H1 (cell line): ENCODE measurements around the gene DPH1.

Experiments
- CEBPB ChIP-seq: IDR thresholded peaks from 2 replicates; pipeline ENCODE4 v1.6.1; 2012; ENCODE audit warnings: low read depth, low read length
- KDM1A ChIP-seq: fragments of 200-600, 300-600 bp; sonication (generic); IDR thresholded peaks from 2 replicates; pipeline ENCODE4 v1.7.1; 2016; ENCODE audit warnings: mild to moderate bottlenecking, low read length, borderline replicate concordance
- KDM4A ChIP-seq: IDR thresholded peaks from one replicate; pipeline ENCODE4 v1.7.1; 2012; ENCODE audit warnings: low read depth, mild to moderate bottlenecking, moderate library complexity, low read length, inconsistent platforms; ENCODE audit not compliant: severe bottlenecking
- TCF12 ChIP-seq: IDR thresholded peaks from 2 replicates; pipeline ENCODE4 v1.6.1; 2011; ENCODE audit warnings: low read depth, mild to moderate bottlenecking, low read length

DNA sequence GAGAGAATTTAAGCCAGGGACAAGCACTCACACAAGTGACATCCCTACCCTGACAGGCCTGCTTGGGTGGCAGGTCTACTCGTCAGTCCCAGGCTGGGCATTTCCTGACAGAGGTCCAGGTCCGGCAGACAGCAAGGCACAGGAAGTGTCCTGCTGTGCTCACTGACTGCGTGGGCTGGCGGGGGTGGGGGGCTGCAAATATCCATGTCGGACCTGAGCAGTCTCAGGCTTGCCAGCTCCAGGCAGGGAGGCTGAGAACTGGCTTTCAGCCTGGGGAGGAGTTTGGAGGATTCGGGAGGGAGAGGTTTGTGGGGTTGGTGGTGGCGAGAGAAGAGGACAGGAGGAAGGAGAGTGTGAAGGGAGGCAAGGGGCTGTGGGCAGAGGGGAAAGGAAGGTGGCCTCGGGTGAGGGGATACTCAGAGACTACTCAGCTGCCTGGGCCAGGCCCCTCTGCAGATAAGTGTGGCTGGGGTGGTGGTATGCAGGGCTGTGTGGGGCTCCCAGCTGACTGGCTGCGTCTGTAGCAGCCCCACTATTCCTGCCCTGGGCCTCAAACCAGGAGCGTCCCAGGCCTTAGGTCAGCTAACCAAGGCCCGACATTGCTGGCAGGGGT is 32.7 kb downstream of the DPH1 start:
- TF ChIP-seq KDM4A = no peak
- no peak for TF ChIP-seq CEBPB
- TF ChIP-seq KDM1A = no peak
- TF ChIP-seq TCF12 = no peak
